MV-4-11 (cell line): ENCODE measurements around the gene UROD.

Experiments
- DNase-seq: peaks from one replicate; lab custom pipeline; 2025; lab: John Stamatoyannopoulos, UW

UROD gene

DNA sequence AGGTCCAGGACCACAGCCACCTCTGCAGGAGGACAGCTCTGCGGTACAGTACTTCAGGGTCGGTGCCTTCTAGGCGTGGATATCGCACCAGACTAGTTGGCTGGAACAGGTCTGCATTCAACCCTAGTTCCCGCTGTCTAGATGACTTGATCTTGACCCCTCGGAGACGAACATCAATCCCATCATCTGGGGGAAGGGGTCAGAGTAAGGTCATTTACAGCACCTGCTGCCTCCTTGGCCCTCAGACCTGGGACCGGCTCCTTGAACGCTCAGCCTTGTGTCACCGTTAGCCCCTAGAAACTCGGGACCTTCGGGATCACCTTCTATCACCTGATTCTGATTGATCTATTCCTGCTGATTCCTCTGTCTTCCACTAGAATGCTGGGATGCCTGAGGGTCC is 3.5 kb upstream of the UROD start:
- no peak for DNase-seq

DNA sequence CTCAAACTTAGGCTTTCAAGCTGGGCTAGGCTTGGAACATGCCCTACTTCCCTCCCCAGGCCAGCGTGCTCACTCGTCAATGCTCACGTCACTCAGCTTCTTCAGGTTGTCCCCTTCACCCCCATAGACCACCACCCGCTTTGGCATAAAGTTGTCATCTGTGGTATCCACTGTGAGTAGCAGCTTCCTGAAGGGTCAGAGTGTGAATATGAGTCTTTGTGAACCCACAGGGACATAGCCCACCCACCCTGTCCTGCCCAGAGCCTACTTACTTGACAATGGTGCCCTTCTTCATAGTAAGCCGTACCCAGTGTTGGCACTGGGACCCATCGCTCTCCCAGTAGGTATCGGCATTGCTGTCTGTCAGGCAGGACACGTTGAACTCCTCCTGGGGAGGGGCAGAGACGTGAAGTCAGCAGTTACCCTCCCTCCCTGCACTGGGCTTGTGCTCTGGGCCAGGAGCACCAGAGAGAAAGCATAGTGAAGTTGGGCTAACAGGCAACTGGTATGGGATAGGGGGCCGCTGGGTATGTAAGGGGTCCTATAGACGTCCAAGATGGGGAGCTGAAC is 2.7 kb upstream of the UROD start:
- no peak for DNase-seq

DNA sequence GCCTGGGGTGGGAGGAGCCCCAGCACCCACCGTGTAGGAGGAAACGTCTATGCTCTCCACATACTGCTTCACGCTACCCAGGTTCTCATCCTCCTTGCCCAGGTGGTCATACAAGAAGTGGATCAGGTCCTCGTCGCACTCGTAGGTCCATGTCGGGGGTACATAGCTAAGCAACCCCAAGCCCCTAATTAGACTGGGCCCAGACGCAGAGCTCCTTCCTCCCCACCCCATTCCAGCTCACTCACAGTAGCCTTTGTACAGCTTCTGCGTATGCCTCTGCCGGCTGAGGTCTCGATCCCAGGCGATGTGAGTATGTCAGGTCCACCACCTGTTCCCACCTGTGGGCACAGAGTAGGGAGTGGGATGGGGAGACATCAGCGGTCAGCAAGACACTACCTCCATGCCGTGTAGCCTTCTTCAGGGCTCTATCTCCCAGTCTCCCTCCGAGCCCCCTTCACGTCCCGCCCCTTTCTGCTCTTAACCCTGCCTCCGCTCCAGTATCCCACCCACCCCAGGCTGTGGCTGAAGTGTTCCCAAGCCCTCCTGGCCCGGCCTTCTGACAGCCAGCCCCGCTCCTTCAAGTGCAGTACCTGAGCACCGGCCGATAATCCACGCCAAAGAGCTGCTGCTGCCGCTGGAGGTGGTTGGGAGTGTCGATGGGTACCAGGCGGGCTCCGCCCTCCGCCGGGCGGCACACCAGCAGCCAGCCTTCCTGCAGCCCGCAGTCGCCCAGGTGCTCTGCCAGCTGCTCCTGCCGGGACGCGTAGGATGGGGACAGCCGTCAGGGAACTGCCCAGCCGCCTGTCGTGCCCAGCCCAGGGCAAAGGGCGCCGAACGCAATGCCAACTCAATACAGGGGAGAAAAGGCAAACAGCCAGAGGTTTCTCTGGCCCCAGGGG is 1.8 kb upstream of the UROD start:
- no peak for DNase-seq

DNA sequence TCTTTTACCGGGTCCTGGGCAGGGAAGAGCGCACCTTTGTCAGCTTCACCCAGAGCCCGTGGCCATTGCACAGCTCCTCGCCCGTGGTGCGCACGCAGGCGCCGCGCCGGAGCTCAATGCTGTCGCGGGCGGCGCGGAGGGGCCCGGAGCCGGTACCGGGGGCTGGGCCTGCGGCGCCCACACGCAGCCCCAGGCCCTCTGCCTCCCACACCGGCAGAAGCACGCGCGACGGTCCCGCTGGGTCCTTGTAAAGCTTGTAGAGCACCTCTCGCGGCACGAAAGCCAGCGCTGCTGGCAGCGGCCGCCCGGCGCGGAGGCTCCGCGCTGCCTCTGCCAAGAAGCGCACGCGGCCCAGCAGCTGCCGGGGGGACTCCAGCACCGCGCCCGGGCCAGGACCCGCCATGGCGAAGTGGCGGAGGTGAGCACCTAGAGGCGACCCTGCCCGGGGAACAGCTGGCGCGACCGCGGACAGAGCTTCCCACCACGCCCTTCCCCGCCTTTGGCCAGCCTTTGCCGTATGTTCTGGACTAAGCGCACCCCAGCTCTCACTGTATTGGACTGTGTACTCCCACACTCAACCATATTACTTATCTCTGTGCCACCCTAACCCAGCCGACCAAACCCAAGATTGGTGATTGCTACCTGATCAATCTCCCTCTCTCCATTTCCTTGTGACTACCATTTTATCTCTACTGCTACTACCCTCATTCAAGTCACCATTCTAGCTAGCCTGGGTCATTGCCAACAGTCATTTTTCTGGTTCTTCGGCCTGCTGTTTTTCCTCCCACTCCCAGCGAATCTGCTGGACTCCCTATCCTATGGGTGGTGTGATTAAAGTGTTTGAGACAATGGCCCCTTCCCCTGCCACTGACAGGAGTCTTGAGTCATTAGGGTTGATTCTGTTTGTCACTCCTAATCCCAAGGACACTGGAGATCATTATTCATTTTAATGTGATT is 921 bp upstream of the UROD start, which contains the start of gene HECTD3:
Gene HECTD3 (minus strand): TSS at position 470 of the 957 bp plus-strand sequence. CDS start 67 bp downstream, at position 403.
- DNase-seq: peak; percentile 60

DNA sequence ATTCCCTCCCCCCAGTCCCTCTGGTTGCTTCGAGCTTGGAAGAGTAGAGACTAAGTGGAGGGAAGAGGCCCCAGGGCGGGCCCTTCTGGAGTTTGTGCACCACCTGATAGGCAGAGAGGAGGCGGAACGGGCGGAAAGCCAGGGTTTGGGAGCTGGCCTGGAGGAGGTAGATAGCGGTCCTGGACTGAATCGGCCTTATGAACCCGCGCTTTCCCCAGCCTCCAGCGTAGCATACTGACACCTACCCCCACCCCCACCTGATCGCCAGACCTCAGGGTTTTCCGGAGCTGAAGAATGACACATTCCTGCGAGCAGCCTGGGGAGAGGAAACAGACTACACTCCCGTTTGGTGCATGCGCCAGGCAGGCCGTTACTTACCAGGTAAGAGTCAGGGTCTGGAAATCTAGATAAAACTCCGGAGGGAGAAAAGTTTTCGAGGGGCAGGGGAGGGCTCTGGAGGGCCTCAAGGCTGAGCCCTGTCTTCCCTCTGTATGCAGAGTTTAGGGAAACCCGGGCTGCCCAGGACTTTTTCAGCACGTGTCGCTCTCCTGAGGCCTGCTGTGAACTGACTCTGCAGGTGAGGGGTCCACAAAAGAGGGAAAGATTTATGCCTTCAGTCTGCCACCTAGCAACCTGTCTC is 705 bp downstream of the UROD start:
- no peak for DNase-seq

DNA sequence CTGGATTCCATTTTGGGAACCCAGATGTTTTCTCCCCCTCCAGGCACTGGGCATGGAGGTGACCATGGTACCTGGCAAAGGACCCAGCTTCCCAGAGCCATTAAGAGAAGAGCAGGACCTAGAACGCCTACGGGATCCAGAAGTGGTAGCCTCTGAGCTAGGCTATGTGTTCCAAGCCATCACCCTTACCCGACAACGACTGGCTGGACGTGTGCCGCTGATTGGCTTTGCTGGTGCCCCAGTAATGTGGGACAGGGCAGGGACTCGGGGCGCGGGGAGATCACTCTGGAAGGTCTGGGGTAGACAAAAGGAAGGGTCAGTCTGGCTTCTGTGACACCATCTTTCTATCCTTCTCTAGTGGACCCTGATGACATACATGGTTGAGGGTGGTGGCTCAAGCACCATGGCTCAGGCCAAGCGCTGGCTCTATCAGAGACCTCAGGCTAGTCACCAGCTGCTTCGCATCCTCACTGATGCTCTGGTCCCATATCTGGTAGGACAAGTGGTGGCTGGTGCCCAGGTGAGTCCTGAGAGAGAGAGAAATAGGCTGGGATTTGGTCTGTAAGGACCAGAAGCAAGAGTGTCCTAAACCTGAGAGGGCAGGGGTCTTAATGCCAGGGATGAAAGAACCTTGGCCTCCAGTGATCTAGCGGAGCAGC is 1.6 kb downstream of the UROD start:
- no peak for DNase-seq

DNA sequence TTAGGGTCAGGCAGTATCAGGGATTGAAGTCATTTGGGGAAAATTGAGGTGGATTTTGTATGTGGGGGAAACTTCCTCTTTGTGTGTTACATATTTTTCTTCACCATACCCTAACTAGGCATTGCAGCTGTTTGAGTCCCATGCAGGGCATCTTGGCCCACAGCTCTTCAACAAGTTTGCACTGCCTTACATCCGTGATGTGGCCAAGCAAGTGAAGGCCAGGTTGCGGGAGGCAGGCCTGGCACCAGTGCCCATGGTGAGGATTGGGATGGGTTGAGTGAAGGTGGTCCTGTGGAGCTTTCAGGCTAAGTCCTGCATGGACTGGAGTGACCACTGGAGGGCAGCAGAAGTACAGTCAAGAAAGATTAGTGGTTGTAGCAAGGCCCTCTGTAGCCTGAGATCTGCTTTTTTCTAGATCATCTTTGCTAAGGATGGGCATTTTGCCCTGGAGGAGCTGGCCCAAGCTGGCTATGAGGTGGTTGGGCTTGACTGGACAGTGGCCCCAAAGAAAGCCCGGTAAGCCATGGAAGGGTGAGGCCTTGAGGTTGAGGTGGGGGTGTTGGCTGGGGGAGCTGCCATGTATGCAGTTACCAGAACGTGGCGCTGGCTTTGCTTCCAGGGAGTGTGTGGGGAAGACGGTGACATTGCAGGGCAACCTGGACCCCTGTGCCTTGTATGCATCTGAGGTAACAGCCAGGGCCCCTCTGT is 2.4 kb downstream of the UROD start:
- peak; percentile 73 for DNase-seq

DNA sequence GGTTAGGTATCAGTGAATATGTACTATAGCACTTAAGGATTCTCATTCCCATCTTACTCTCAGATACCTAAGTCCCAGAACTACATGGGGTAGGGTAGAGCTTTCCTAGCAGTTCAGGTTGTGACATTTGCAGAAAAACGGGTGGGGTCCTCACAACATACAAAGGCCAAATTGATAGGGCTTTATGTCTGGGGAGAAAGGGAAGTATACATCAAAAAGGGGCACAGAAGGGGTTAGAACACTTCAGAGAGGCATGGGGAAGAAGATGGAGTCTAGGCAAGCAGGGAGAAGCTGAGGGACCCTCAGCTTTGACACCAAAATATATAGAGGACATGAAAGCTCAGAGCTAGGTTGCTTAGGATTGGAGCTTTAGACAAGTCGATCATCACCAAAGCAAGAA is 3.6 kb downstream of the UROD start:
- no peak for DNase-seq

DNA sequence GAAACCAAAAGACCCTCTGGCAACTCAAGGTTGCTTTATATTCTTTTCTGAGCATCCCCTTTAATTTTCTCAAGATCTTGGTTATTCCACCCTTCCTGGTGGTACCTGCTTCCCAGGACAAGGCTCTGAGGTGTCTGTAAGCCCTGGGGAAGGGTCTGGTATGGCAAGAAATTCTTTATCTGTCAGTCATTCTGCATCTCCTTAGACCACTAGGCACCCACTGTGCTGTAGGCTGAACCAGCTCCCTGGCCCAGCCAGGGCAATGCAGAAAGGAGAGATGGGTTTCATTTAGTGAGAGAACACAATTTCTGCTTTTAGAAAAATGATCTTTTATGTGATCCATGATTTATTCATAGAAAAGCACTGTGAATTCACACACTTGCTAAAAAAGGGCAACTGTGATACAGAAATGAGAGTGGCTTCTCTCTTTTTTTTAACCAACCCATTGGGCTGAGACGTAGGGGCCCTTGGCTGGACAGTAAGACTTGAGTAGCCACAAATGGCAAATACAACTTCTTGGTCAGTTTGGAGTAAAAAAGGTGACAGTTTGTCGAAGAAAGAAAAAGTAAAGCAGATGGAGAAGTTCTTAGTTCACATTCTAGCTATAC is 4.1 kb downstream of the UROD start:
- DNase-seq: no peak

DNA sequence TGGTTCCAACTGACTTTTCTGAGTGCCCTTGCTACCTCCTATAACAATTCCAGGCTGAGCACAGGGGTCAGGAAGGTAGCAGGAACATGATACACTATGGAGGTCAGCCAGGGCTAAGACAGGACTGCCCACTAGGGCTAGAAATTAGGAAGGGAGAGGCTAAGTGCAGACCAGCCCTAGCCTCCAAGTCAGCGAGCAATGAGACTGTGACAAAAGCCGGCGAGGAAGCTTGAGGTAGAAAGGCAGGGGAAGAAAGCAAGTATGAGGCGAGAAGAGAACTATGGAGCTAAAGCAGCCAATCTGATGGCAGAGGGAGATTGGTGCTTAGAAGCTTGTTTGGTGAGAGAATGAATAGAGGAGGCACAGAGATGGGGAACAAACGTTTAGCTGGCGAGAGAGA is 4.7 kb downstream of the UROD start:
- no peak for DNase-seq

DNA sequence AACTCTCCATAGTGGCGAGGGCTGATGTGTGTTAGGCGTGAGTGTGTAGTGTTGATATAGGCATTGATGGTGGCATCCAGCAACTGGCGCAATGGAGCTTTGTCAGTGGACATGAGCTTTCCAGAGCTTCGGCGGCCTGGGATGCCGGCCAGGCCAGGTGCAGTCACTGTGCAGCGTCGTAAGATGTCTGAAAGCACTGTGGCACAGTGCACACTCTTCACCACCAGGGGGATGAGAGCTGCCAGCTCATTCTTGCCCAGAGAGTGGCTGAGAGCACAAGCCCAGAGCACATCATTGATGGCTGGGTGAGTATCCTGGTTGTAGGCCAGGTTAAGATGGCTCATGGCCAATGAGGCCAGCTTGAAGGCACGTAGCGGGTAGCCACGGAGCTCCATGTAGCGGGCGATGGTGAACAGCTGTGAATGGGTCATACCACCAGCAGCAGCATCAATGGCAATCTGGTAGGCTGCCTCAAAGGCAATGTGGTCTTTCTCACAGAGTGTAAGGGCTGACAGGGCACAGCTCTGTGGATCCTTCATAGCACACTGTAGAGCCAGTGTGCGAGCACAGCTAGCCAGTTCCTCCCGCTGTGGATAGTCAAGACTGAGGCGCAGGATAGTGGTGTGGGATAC is 6.7 kb downstream of the UROD start:
- DNase-seq: peak; percentile 36

DNA sequence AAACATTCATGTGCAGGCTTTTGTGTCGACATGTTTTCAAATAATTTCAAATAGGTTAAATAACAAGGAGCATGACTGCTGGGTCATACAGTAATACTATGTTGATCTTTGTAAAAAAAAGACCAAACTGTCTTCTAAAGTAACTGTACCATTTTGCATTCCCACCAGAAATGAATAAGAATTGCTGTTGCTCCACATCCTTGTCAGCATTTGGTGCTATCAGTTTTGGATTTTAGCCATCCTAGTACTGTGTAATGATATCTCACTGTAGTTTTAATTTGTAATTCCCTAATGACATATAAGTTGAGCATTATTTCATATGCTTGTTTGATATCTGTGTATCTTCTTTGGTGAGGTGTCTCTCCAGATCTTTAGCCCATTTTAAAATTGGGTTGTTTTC is 11.6 kb downstream of the UROD start:
- no peak for DNase-seq

DNA sequence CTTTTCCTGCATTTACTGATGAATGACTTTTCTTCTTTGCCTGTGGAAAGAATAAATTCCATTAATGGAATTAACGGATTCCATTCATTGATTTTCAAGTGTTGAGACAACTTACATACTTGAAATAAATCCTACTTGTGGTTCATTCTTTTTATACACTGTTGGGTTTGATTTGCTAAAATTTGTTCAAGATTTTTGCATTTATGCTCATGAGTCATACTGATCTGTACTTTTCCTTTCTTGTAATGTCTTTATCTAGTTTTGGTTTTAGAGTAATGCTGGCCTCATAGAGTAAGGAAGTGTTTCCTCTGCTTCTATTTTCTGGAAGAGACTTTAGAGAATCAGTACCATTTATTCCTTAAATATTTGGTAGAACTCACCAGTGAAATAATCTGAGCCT is 14.4 kb downstream of the UROD start:
- DNase-seq: no peak

DNA sequence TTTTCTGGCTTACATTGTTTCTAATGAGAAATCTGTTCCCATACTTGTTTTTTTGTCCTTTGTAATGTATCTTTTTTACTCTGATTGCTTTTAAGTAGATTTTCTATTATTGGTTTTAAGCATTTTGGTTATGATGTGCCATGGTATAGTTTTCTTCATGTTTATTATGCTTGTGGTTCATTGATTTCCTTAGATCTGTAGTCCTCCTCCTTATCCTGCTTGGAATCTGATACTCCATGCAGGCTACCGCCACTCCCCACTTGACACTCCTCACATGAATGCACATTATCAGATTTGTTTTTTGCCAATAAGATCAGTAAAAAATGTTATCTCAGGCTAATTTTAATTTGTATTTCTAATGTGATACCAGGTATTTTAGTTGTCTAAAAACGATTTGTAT is 20.8 kb downstream of the UROD start:
- DNase-seq: no peak

DNA sequence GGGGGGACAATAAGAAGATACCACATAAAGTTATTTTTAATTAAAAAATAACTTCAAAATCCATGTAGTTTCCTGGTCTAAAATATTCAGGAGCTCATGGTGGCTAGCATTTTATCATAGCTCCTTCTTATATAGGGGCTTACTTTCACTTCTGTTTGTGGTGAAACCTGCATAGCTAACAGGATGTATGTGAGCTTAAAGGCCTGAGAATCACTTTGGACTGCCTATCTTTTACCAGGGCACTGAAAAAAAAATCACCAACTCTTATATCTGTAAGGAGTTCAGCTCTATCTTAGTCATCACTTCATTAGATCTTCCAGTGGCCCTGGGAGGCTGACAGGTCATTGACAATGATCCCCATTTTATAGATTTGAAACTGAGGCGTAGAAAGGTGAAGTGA is 21.3 kb downstream of the UROD start:
- peak; percentile 68 for DNase-seq

DNA sequence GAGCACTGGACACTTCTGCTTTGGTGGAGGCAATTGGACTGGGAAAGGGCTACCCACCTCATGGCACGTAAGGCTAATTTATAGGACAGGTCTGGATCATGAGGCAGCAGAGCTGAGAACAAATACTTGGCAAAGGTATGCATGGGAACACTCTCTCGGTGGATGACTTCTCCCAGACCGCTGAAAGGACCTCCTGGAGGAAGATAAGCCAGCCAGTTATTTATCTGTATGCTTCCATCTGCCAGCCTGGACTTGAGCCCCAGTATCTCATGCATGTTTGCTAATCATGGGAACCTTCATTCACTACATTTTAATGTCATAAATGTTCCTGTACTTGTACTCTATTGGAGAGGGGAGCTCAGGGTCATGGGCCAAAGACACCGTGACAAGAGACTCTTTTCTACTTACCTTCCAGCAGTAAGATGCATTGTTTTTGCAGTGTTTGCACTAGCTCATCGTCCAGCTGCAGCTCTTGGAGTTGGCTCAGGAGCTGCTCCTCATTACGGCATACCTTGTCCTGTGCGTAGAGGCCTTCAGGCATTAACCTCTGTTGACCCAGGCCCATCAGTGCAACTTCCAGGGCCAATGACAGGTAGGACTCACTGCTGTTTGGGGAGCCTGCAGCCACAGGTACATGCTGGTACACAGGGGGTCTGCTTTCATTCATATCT is 23.7 kb downstream of the UROD start:
- DNase-seq: no peak

DNA sequence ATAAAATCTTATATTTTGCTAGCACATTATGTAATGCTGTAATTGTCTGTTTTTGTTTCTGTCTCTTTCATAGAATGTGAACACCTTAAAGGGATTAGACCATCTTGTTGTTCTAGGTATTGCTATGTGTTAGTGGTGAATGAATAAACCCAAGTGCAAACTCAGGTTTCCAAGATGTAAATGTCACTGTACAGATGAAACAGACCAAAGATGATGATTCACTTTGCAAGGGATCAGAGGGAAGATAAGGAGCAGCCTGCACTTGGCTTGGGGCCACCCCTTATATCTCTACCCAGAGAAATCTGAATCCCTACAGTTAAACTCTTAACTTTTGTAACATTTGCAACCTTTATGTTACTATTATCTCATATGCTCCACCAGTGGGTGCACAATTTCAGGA is 25.4 kb downstream of the UROD start:
- no peak for DNase-seq

DNA sequence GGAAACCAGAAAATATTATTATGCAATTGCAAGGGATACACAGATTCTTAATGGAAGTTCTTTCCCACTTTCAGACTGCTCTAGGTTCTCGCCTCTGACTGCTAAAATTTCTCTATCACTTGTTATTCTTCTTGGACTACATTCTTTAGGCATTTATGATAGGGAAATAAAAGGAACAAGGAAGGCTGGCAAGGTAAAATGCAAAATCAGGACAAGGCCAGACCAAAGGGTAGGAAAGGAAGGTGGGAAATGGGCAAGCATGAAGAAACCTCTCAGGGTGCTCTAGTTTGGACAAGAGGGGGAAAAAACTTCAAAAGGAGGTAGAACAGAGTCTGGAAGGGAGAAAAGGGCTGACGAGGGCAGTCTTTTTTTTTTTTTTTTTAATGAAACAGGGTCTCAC is 26.2 kb downstream of the UROD start:
- DNase-seq: no peak

DNA sequence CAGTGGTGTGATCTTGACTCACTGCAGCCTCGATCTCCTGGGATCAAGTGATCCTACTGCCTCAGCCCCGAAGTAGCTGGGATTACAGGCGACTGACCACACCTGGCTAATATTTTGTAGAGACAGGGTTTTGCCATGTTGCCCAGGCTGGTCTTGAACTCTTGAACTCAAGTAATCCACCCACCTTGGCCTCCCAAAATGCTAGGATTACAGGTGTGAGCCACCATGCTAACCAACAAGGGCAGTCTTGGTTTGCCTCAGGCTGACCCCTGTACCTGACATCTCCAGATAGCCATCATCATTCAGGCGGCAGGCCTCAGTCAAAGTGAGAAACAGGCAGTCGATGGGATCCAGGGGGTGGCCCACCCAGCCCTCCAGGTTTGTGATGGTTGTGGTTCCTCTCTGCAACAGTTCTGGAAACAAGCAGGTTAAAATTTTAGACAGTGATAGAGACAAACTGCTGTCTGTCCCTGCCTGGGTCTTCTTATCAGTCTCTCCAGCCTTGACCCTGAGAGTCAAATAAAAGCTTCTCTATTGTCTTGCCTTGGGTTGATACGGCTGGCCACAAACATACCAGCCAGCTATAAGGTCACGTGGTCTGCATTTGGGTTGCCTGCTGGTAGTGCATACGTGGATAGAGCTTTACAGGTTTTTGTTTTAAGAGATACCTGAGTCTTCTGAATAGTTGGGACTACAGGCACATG is 26.8 kb downstream of the UROD start:
- no peak for DNase-seq
